ENCODE data around the gene MCFD2.
"Not testable (repeated sequence)": the region's sequence is repeated elsewhere in the genome, so short reads cannot be mapped to it uniquely, and the experiment has no call there.

Gene MCFD2

GRCh38 chr2:46900381-46900780 is 15.2 kb downstream of the MCFD2 start:
- no peak for DNase-seq

GRCh38 chr2:46899053-46899452 is 16.6 kb downstream of the MCFD2 start:
- no peak for DNase-seq

GRCh38 chr2:46898024-46898423 is 17.6 kb downstream of the MCFD2 start:
- no peak for DNase-seq

GRCh38 chr2:46893269-46893939 is 22.2 kb downstream of the MCFD2 start:
- DNase-seq, result no peak

GRCh38 chr2:46891956-46892553 is 23.6 kb downstream of the MCFD2 start:
- DNase-seq, result no peak

GRCh38 chr2:46888421-46888952 is 27.1 kb downstream of the MCFD2 start:
- no peak for DNase-seq

GRCh38 chr2:46887028-46887885 is 28.3 kb downstream of the MCFD2 start:
- DNase-seq, result no peak

GRCh38 chr2:46886268-46887027 is 29.2 kb downstream of the MCFD2 start:
- no peak for DNase-seq

- no peak for DNase-seq
Measured at GRCh38 chr2:46885376-46885775, 30.2 kb downstream of the MCFD2 start.

GRCh38 chr2:46879511-46879910 is 36.1 kb downstream of the MCFD2 start:
- DNase-seq, result no peak

- DNase-seq, result no peak
Measured at GRCh38 chr2:46878886-46879285, 36.7 kb downstream of the MCFD2 start.

- no peak for DNase-seq
Measured at GRCh38 chr2:46878240-46878877, 37.2 kb downstream of the MCFD2 start.

- DNase-seq, result no peak
Measured at GRCh38 chr2:46877619-46878113, 37.9 kb downstream of the MCFD2 start.

GRCh38 chr2:46876741-46877384 is 38.7 kb downstream of the MCFD2 start:
- no peak for DNase-seq

GRCh38 chr2:46875962-46876689 is 39.5 kb downstream of the MCFD2 start:
- not testable (repeated sequence) for DNase-seq

- no peak for DNase-seq
Measured at GRCh38 chr2:46875226-46875899, 40.2 kb downstream of the MCFD2 start.

GRCh38 chr2:46874236-46874929 is 41.2 kb downstream of the MCFD2 start:
- DNase-seq, result no peak

- no peak for DNase-seq
Measured at GRCh38 chr2:46873604-46874068, 42.0 kb downstream of the MCFD2 start.

- DNase-seq, result no peak
Measured at GRCh38 chr2:46872902-46873603, 42.6 kb downstream of the MCFD2 start.

Data from activated T-cell treated with anti-CD3 and anti-CD28 coated beads, Interleukin-2, amount 50 U/mL, for 1 hour (primary cell).